ENCODE results near the gene CSRP2.

DNA sequence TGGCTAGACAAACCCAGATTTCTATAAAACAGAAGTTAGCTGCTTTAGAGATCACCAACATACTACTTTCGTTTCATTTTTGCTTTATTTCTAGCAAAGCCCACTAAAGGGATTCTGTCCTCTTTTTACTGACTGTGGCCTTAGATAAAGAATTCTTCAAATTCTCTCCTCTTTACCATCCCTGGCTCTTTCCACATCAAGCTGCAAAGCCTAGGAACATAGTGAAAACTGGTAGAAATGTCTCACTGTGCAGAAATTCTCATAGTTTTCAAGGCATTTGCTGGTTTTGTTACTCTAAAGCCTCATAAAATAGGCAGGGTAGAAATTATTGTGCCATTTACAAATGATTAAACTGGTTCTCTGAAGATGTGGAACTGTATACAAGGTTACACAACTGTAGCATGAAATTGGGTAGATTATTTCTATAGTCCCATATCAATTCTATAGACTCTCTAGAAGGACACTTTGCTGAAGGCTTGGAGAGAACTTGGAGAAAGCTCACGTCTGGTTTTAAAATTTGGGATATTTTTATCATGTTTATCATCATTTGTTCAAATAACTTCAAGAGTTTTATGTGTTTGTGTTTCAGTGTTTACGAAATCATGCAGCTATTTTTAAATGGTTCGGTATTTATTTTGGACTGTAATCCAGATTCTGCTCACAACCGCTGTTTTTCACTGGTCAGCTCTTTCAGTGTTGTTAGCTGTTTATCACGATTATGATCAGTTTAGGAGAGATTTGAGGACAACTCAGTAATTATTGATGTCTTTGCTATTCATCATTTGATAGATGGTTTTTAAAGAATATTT is 36.7 kb upstream of the CSRP2 start:
- TF ChIP-seq, protein P1, sequence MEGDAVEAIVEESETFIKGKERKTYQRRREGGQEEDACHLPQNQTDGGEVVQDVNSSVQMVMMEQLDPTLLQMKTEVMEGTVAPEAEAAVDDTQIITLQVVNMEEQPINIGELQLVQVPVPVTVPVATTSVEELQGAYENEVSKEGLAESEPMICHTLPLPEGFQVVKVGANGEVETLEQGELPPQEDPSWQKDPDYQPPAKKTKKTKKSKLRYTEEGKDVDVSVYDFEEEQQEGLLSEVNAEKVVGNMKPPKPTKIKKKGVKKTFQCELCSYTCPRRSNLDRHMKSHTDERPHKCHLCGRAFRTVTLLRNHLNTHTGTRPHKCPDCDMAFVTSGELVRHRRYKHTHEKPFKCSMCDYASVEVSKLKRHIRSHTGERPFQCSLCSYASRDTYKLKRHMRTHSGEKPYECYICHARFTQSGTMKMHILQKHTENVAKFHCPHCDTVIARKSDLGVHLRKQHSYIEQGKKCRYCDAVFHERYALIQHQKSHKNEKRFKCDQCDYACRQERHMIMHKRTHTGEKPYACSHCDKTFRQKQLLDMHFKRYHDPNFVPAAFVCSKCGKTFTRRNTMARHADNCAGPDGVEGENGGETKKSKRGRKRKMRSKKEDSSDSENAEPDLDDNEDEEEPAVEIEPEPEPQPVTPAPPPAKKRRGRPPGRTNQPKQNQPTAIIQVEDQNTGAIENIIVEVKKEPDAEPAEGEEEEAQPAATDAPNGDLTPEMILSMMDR (conservative IDR thresholded peaks at IDR 0.05; ENCODE audit: low read depth, low read length): no peak
- no peak for TF ChIP-seq EZH2 (IDR thresholded peaks at IDR 0.05; ENCODE audit: borderline replicate concordance, low read depth, low read length, poor library complexity, severe bottlenecking)

Data from A673 (cell line).